Body of pancreas (tissue), 4 donors: ENCODE measurements around the gene KIF6.

ENCODE experiments used
- POLR2A ChIP-seq, 3 donors: fragments of 450-650 bp; IDR thresholded peaks; one replicate each; pipeline ENCODE4 v1.6.1; 2016; ENCODE audit warnings: antibody characterized with exemption in 3 of 3, mild to moderate bottlenecking in 2 of 3
- TF ChIP-seq, protein P1 (sequence below), 7 experiments: fragments of 450-650 bp in 4 of 7; fragments of 200-600 bp in 3 of 7; sonication (generic) in 3 of 7; IDR thresholded peaks; one replicate each; pipeline ENCODE4 v1.5.1; 2016 to 2019; ENCODE audit warnings: antibody characterized with exemption in 7 of 7

DNA sequence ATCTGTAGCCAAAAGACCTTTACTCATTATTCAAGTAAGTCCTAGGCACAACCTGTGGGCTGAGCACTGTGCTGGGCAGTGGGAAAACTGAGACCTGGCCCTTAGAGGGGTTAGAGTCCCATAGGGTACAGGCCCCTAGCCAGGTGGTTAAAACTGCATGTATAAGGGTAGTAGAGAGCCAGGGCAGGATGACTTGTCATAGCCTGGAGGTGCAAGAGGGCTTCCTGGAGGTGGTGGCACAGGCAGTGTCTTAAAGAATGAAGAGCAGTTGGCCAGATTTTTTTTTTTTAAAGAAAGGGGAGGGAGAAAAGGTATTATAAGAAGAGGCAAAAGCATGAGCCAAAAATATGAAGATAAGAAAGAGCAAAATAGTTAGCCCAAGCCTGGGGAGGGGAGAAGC is 226.2 kb downstream of the KIF6 start:
- TF ChIP-seq, protein P1, sequence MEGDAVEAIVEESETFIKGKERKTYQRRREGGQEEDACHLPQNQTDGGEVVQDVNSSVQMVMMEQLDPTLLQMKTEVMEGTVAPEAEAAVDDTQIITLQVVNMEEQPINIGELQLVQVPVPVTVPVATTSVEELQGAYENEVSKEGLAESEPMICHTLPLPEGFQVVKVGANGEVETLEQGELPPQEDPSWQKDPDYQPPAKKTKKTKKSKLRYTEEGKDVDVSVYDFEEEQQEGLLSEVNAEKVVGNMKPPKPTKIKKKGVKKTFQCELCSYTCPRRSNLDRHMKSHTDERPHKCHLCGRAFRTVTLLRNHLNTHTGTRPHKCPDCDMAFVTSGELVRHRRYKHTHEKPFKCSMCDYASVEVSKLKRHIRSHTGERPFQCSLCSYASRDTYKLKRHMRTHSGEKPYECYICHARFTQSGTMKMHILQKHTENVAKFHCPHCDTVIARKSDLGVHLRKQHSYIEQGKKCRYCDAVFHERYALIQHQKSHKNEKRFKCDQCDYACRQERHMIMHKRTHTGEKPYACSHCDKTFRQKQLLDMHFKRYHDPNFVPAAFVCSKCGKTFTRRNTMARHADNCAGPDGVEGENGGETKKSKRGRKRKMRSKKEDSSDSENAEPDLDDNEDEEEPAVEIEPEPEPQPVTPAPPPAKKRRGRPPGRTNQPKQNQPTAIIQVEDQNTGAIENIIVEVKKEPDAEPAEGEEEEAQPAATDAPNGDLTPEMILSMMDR (IDR thresholded peaks at IDR 0.05), result no peak
- TF ChIP-seq POLR2A (IDR thresholded peaks at IDR 0.05), result no peak
